ENCODE results near the gene PAQR4.

GRCh38 chr16:2970563-2970962 lies 1.4 kb downstream of the PAQR4 start:
- TF ChIP-seq GATA2 (IDR thresholded peaks at IDR 0.05; ENCODE audit: low read depth, low read length) = no peak
- TF ChIP-seq GATA3 (IDR thresholded peaks at IDR 0.05; ENCODE audit: low read depth, low read length) = no peak
